ENCODE results near the gene CDK7.
"Not testable (repeated sequence)": the region's sequence is repeated elsewhere in the genome, so short reads cannot be mapped to it uniquely, and the experiment has no call there.

CDK7 gene

GRCh38 chr5:69217151-69217511 is 17.6 kb upstream of the CDK7 start:
- Histone ChIP-seq H3K27me3 (ENCODE audit: control insufficient read depth, insufficient read depth, low read length) (no peaks in the 10 kb centered on the region), H3K9ac (ENCODE audit: low read length) (no peak overlapping the region), H3K36me3 (ENCODE audit: control insufficient read depth, insufficient read depth, low read length) (peaks cover 18% of the 10 kb centered on the region), H3K4me3 (ENCODE audit: low read depth, low read length) (peak overlapping the region; percentile 92), H3K9me3 (ENCODE audit: control insufficient read depth, insufficient read depth, low read depth, low read length) (peaks cover 5% of the 10 kb centered on the region; the same call in 1 of the 2 replicates), H3K27ac (ENCODE audit: low read depth, low read length) (no peak overlapping the region), H3K4me1 (ENCODE audit: control insufficient read depth, insufficient read depth, low read length) (no peaks in the 10 kb centered on the region)

- no peaks in the 10 kb centered on the region for H3K27me3 ChIP-seq (ENCODE audit: control insufficient read depth, insufficient read depth, low read length)
- peak overlapping the region; percentile 92 for H3K4me3 ChIP-seq (ENCODE audit: low read depth, low read length)
- peaks cover 16% of the 10 kb centered on the region for H3K36me3 ChIP-seq (ENCODE audit: control insufficient read depth, insufficient read depth, low read length)
- H3K27ac ChIP-seq (ENCODE audit: low read depth, low read length) = peak overlapping the region; percentile 68
- H3K9me3 ChIP-seq (ENCODE audit: control insufficient read depth, insufficient read depth, low read depth, low read length) = peaks cover 5% of the 10 kb centered on the region; the same call in 1 of the 2 replicates
- no peaks in the 10 kb centered on the region for H3K4me1 ChIP-seq (ENCODE audit: control insufficient read depth, insufficient read depth, low read length)
- H3K9ac ChIP-seq (ENCODE audit: low read length) = peak overlapping the region; percentile 92
Measured at GRCh38 chr5:69217548-69218526, 16.8 kb upstream of the CDK7 start.

GRCh38 chr5:69219939-69220338 is 14.7 kb upstream of the CDK7 start:
- no peak overlapping the region for H3K9ac ChIP-seq (ENCODE audit: low read length)

GRCh38 chr5:69220371-69220770 is 14.3 kb upstream of the CDK7 start:
- not testable (repeated sequence) for H3K4me3 ChIP-seq (ENCODE audit: low read depth, low read length); H3K36me3 ChIP-seq (ENCODE audit: control insufficient read depth, insufficient read depth, low read length); H3K27me3 ChIP-seq (ENCODE audit: control insufficient read depth, insufficient read depth, low read length); H3K4me1 ChIP-seq (ENCODE audit: control insufficient read depth, insufficient read depth, low read length); H3K27ac ChIP-seq (ENCODE audit: low read depth, low read length); H3K9ac ChIP-seq (ENCODE audit: low read length); H3K9me3 ChIP-seq (ENCODE audit: control insufficient read depth, insufficient read depth, low read depth, low read length)

More at GRCh38 chr5:69219939-69220338, 14.7 kb upstream of the CDK7 start:
- no peaks in the 10 kb centered on the region for H3K27me3 ChIP-seq (ENCODE audit: control insufficient read depth, insufficient read depth, low read length)
- H3K27ac ChIP-seq (ENCODE audit: low read depth, low read length) = no peak overlapping the region
- peaks cover 5% of the 10 kb centered on the region; the same call in 1 of the 2 replicates for H3K9me3 ChIP-seq (ENCODE audit: control insufficient read depth, insufficient read depth, low read depth, low read length)
- H3K4me3 ChIP-seq (ENCODE audit: low read depth, low read length) = no peak overlapping the region
- H3K36me3 ChIP-seq (ENCODE audit: control insufficient read depth, insufficient read depth, low read length) = peaks cover 10% of the 10 kb centered on the region; the same call in 1 of the 2 replicates
- no peaks in the 10 kb centered on the region for H3K4me1 ChIP-seq (ENCODE audit: control insufficient read depth, insufficient read depth, low read length)

GRCh38 chr5:69220833-69221232 is 13.9 kb upstream of the CDK7 start:
- not testable (repeated sequence) for H3K9me3 ChIP-seq (ENCODE audit: control insufficient read depth, insufficient read depth, low read depth, low read length); H3K4me1 ChIP-seq (ENCODE audit: control insufficient read depth, insufficient read depth, low read length); H3K27ac ChIP-seq (ENCODE audit: low read depth, low read length)

GRCh38 chr5:69224520-69224919 is 10.2 kb upstream of the CDK7 start:
- Histone ChIP-seq H3K27me3 (ENCODE audit: control insufficient read depth, insufficient read depth, low read length) (no peaks in the 10 kb centered on the region), H3K27ac (ENCODE audit: low read depth, low read length) (no peak overlapping the region), H3K4me3 (ENCODE audit: low read depth, low read length) (no peak overlapping the region), H3K36me3 (ENCODE audit: control insufficient read depth, insufficient read depth, low read length) (peaks cover 19% of the 10 kb centered on the region), H3K9ac (ENCODE audit: low read length) (no peak overlapping the region), H3K9me3 (ENCODE audit: control insufficient read depth, insufficient read depth, low read depth, low read length) (peaks cover 3% of the 10 kb centered on the region; the same call in 1 of the 2 replicates), H3K4me1 (ENCODE audit: control insufficient read depth, insufficient read depth, low read length) (no peaks in the 10 kb centered on the region)

More at GRCh38 chr5:69220833-69221232, 13.9 kb upstream of the CDK7 start:
- not testable (repeated sequence) for H3K9ac ChIP-seq (ENCODE audit: low read length); H3K36me3 ChIP-seq (ENCODE audit: control insufficient read depth, insufficient read depth, low read length); H3K27me3 ChIP-seq (ENCODE audit: control insufficient read depth, insufficient read depth, low read length); H3K4me3 ChIP-seq (ENCODE audit: low read depth, low read length)

- Histone ChIP-seq H3K36me3 (ENCODE audit: control insufficient read depth, insufficient read depth, low read length) (peaks cover 19% of the 10 kb centered on the region), H3K9me3 (ENCODE audit: control insufficient read depth, insufficient read depth, low read depth, low read length) (no peaks in the 10 kb centered on the region), H3K27ac (ENCODE audit: low read depth, low read length) (no peak overlapping the region), H3K27me3 (ENCODE audit: control insufficient read depth, insufficient read depth, low read length) (no peaks in the 10 kb centered on the region), H3K4me1 (ENCODE audit: control insufficient read depth, insufficient read depth, low read length) (no peaks in the 10 kb centered on the region), H3K9ac (ENCODE audit: low read length) (no peak overlapping the region), H3K4me3 (ENCODE audit: low read depth, low read length) (no peak overlapping the region)
Measured at GRCh38 chr5:69225860-69226259, 8.8 kb upstream of the CDK7 start.

GRCh38 chr5:69230181-69230580 is 4.5 kb upstream of the CDK7 start:
- Histone ChIP-seq H3K4me3 (ENCODE audit: low read depth, low read length) (no peak overlapping the region), H3K36me3 (ENCODE audit: control insufficient read depth, insufficient read depth, low read length) (peaks cover 16% of the 10 kb centered on the region), H3K9ac (ENCODE audit: low read length) (no peak overlapping the region), H3K27me3 (ENCODE audit: control insufficient read depth, insufficient read depth, low read length) (no peaks in the 10 kb centered on the region), H3K27ac (ENCODE audit: low read depth, low read length) (no peak overlapping the region), H3K9me3 (ENCODE audit: control insufficient read depth, insufficient read depth, low read depth, low read length) (no peaks in the 10 kb centered on the region), H3K4me1 (ENCODE audit: control insufficient read depth, insufficient read depth, low read length) (no peaks in the 10 kb centered on the region)

- H3K27me3 ChIP-seq (ENCODE audit: control insufficient read depth, insufficient read depth, low read length) = no peaks in the 10 kb centered on the region
- 0 out of 2 replicates have a peak, but pooled peaks cover 4% of the 10 kb centered on the region for H3K4me1 ChIP-seq (ENCODE audit: control insufficient read depth, insufficient read depth, low read length)
- no peak overlapping the region for H3K4me3 ChIP-seq (ENCODE audit: low read depth, low read length)
Measured at GRCh38 chr5:69231281-69231680, 3.4 kb upstream of the CDK7 start.

GRCh38 chr5:69231851-69232250 is 2.8 kb upstream of the CDK7 start:
- H3K27ac ChIP-seq (ENCODE audit: low read depth, low read length) = no peak overlapping the region
- H3K4me1 ChIP-seq (ENCODE audit: control insufficient read depth, insufficient read depth, low read length) = 0 out of 2 replicates have a peak, but pooled peaks cover 4% of the 10 kb centered on the region
- H3K36me3 ChIP-seq (ENCODE audit: control insufficient read depth, insufficient read depth, low read length) = peaks cover 16% of the 10 kb centered on the region
- no peak overlapping the region for H3K9ac ChIP-seq (ENCODE audit: low read length)
- H3K9me3 ChIP-seq (ENCODE audit: control insufficient read depth, insufficient read depth, low read depth, low read length) = no peaks in the 10 kb centered on the region
- no peaks in the 10 kb centered on the region for H3K27me3 ChIP-seq (ENCODE audit: control insufficient read depth, insufficient read depth, low read length)
- no peak overlapping the region for H3K4me3 ChIP-seq (ENCODE audit: low read depth, low read length)

More at GRCh38 chr5:69231281-69231680, 3.4 kb upstream of the CDK7 start:
- Histone ChIP-seq H3K9ac (ENCODE audit: low read length) (no peak overlapping the region), H3K27ac (ENCODE audit: low read depth, low read length) (no peak overlapping the region), H3K36me3 (ENCODE audit: control insufficient read depth, insufficient read depth, low read length) (peaks cover 16% of the 10 kb centered on the region), H3K9me3 (ENCODE audit: control insufficient read depth, insufficient read depth, low read depth, low read length) (no peaks in the 10 kb centered on the region)

- not testable (repeated sequence) for H3K9me3 ChIP-seq (ENCODE audit: control insufficient read depth, insufficient read depth, low read depth, low read length); H3K4me1 ChIP-seq (ENCODE audit: control insufficient read depth, insufficient read depth, low read length); H3K27me3 ChIP-seq (ENCODE audit: control insufficient read depth, insufficient read depth, low read length); H3K9ac ChIP-seq (ENCODE audit: low read length); H3K4me3 ChIP-seq (ENCODE audit: low read depth, low read length); H3K27ac ChIP-seq (ENCODE audit: low read depth, low read length)
- peaks cover 41% of the 10 kb centered on the region for H3K36me3 ChIP-seq (ENCODE audit: control insufficient read depth, insufficient read depth, low read length)
Measured at GRCh38 chr5:69236733-69237132, 2.0 kb downstream of the CDK7 start.

Data from HUES6 (cell line).